ENCODE results near the gene WDR70.
"Not testable (repeated sequence)": the region's sequence is repeated elsewhere in the genome, so short reads cannot be mapped to it uniquely, and the experiment has no call there.

Gene WDR70

DNA sequence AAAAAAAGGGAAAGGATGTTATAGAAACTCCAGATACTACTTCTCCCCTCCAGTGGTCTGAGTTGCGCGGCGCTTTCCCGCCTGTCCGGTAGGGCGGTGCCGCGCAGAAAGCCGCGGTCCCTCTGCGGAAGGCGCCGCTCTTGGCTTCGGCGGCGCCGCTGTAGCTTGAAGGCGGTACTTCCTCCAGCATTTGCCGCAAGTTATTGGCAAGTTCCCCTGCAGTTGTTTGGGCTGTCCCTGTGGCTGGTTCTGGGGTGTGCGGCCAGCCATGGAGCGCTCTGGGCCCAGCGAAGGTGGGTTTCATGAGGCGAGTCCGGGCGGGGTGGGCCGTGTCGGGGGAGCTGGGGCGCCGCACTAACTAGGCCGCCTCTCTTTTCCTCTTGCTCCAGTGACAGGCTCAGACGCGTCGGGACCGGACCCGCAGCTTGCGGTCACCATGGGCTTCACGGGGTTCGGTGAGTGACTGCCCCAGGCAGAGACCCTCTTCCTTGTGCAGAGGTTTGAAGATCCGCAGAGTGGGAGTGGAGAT, at the start of gene WDR70:
TSS of gene WDR70 (plus strand) at position 219 of the 529 bp plus-strand sequence. CDS start at position 269, 50 bp downstream.
- peak; percentile 90 for DNase-seq (ENCODE audit: extremely low read depth, insufficient read length)
- not testable (repeated sequence) for H3K36me3 ChIP-seq (ENCODE audit: control insufficient read depth, insufficient read depth, low read length); H3K27me3 ChIP-seq (replicated peaks; ENCODE audit: control insufficient read depth, insufficient read depth, low read length)
- TF ChIP-seq, protein P1, sequence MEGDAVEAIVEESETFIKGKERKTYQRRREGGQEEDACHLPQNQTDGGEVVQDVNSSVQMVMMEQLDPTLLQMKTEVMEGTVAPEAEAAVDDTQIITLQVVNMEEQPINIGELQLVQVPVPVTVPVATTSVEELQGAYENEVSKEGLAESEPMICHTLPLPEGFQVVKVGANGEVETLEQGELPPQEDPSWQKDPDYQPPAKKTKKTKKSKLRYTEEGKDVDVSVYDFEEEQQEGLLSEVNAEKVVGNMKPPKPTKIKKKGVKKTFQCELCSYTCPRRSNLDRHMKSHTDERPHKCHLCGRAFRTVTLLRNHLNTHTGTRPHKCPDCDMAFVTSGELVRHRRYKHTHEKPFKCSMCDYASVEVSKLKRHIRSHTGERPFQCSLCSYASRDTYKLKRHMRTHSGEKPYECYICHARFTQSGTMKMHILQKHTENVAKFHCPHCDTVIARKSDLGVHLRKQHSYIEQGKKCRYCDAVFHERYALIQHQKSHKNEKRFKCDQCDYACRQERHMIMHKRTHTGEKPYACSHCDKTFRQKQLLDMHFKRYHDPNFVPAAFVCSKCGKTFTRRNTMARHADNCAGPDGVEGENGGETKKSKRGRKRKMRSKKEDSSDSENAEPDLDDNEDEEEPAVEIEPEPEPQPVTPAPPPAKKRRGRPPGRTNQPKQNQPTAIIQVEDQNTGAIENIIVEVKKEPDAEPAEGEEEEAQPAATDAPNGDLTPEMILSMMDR (IDR thresholded peaks at IDR 0.05; ENCODE audit: insufficient read depth, low read length, poor library complexity, severe bottlenecking): peak; percentile 97
- H3K4me3 ChIP-seq (replicated peaks; ENCODE audit: low read depth, low read length): peak within 1 kb of the TSS; percentile 90

DNA sequence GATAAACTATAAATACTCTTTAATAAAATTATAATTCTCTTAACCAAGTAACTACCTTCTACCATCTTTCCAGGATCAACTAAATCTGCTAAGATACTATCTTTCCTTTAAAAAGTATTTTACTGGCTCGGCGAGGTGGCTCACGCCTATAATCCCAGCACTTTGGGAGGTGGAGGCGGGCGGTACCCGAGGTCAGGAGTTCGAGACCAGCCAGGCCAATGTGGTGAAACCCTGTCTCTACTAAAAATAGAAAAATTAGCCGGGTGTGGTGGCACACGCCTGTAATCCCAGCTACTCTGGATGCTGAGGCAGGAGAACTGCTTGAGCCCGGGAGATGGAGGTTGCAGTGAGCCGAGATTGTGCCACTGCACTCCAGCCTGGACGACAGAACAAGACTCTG, 44.4 kb upstream of the WDR70 start:
- peaks cover 13% of the 10 kb centered on the region for H3K36me3 ChIP-seq (ENCODE audit: control insufficient read depth, insufficient read depth, low read length)
- not testable (repeated sequence) for H3K4me3 ChIP-seq (replicated peaks; ENCODE audit: low read depth, low read length); DNase-seq (ENCODE audit: extremely low read depth, insufficient read length); H3K27me3 ChIP-seq (replicated peaks; ENCODE audit: control insufficient read depth, insufficient read depth, low read length)

DNA sequence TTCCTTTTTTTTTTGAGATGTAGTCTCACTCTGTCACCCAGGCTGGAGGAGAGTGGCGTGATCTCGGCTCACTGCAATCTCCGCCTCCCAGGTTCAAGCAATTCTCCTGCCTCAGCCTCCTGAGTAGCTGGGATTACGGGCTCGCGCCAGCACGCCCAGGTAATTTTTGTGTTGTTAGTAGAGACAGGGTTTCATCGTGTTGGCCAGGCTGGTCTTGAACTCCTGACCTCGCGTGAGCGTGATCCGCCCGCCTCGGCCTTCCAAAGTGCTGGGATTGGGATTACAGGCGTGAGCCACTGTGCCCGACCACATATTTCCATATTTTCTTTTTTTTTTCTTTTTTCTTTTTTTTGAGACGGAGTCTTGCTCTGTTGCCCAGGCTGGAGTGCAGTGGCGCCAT, 36.4 kb upstream of the WDR70 start:
- not testable (repeated sequence) for DNase-seq (ENCODE audit: extremely low read depth, insufficient read length); H3K27me3 ChIP-seq (replicated peaks; ENCODE audit: control insufficient read depth, insufficient read depth, low read length); H3K4me3 ChIP-seq (replicated peaks; ENCODE audit: low read depth, low read length)
- H3K36me3 ChIP-seq (ENCODE audit: control insufficient read depth, insufficient read depth, low read length): peaks cover 16% of the 10 kb centered on the region

DNA sequence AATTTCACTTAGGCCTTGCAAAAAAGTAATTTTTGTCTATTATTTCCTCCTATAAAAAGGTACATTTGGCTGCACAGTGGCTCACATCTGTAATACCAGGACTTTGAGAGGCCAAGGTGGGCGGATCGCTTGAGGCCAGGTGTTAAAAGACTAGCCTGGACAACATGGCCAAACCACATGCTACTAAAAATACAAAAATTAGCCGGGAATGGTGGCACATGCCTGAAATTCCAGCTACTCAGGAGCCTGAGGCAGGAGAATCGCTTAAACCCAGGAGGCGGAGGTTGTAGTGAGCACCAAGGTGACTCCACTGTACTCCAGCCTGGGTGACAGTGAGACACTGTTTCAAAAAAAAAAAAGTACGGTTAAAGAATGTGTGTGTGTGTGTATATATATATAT, 24.0 kb upstream of the WDR70 start:
- TF ChIP-seq, protein P1 (IDR thresholded peaks at IDR 0.05; ENCODE audit: insufficient read depth, low read length, poor library complexity, severe bottlenecking): no peak
- Histone ChIP-seq H3K36me3 (ENCODE audit: control insufficient read depth, insufficient read depth, low read length) (peaks cover 7% of the 10 kb centered on the region), H3K4me3 (replicated peaks; ENCODE audit: low read depth, low read length) (no peak overlapping the region), H3K27me3 (replicated peaks; ENCODE audit: control insufficient read depth, insufficient read depth, low read length) (no peaks in the 10 kb centered on the region)
- DNase-seq (ENCODE audit: extremely low read depth, insufficient read length): no peak

DNA sequence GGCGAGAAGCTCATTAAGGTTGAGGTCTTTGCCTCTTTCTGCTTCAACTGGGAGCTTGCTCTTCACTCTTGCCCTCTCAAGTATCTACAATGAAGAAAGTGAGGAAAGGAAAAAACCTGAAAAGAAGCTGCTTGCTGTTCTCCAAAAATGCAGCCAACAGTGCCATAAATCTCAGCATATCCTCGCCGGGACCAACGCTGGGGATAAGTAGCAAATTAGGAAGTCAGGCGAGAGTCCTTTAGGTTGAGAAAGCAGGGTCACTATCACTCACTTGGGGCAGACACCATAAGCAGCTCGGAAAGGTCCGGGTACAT, 8.6 kb upstream of the WDR70 start:
- H3K4me3 ChIP-seq (replicated peaks; ENCODE audit: low read depth, low read length): peak overlapping the region; percentile 67
- no peaks in the 10 kb centered on the region for H3K36me3 ChIP-seq (ENCODE audit: control insufficient read depth, insufficient read depth, low read length)
- no peaks in the 10 kb centered on the region for H3K27me3 ChIP-seq (replicated peaks; ENCODE audit: control insufficient read depth, insufficient read depth, low read length)
- no peak for DNase-seq (ENCODE audit: extremely low read depth, insufficient read length)
- TF ChIP-seq, protein P1 (IDR thresholded peaks at IDR 0.05; ENCODE audit: insufficient read depth, low read length, poor library complexity, severe bottlenecking): no peak

DNA sequence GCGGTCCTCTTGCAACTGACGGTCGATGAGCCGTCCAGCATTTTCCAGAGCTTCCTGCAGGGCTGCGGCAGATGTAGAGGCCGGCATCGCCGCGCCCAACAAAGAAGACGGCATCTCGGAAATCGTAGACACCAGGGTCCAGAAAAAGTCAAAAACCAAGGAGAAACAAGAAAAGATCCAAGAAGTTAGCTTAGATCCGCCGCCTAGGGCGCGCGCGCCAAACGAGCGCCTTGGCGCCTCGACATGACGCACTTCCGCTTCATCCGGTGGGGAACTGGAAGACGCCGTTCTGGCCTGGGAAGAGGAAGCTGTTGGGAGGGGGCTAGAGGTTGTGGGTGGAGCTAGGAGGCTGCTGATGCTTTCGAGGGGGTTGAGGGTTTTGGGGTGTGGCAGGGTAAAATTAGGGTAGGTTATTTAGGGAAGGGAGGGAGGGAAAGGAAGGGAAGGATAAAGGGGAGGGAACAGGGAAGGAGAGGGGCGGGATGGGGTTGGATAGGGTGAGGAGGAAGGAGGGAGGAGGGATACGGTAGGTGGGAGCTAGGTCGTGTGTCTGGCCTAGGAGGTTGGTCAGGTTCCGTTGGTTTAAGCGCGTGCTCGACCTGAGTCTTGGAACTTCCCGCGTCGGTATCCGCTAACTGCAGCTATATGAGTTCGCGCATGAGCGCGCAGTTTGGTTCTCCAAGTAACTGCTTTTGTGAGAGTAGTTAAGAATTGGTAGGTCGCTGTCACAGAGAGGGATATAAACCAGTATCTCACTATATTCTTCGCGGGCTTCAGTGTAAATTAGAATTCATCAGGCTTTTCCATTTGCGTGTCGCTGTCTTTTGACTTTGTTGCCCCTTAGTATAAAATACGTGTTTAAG, 8.0 kb upstream of the WDR70 start, which contains the start of gene NUP155:
TSS of gene NUP155 (minus strand) at position 243 of the 863 bp plus-strand sequence. CDS start at position 114, 129 bp downstream.
- DNase-seq (ENCODE audit: extremely low read depth, insufficient read length): peak; percentile 91
- no peaks in the 10 kb centered on the region for H3K27me3 ChIP-seq (replicated peaks; ENCODE audit: control insufficient read depth, insufficient read depth, low read length)
- H3K36me3 ChIP-seq (ENCODE audit: control insufficient read depth, insufficient read depth, low read length): no peaks in the 10 kb centered on the region
- TF ChIP-seq, protein P1 (IDR thresholded peaks at IDR 0.05; ENCODE audit: insufficient read depth, low read length, poor library complexity, severe bottlenecking): no peak
- H3K4me3 ChIP-seq (replicated peaks; ENCODE audit: low read depth, low read length): peak within 1 kb of the TSS; percentile 67
